ENCODE results near the gene GPR61. TPM values are rescaled to one million over a fixed set of nuclear protein-coding genes. Genes with fewer than 3 reads are reported as not detected.

GPR61 gene
- total and polyA plus RNA-seq, 5 donors from 2014 or later, result 0.20 to 0.43 (median 0.43) TPM; not detected in 2

DNA sequence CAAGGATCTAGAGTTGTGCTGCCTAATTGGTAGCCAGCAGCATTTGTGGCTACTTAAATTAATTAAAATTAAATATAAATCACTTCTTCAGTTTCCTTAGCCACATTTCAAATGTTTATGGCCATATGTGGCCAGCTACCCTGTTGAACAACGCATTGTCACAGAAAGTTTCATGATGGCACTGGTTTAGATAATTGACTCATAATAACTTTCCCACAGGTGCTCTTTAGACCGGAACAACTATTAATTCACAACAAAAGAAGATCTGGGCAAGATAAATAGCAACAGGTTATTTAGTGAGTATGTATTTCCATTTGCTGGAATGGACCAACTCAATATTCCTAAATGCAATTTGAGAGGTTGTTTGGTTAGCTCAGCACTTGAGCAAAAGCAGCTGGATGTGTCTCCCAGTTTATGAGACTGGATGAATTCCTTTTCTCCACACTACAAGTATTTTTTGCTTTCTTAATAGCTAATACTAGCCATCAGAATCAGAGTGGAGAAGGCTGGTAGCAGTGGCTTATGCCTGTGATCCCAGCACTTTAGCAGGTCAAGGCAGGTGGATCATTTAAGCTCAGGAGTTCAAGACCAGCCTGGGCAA lies 26.5 kb upstream of the GPR61 start:
- Mint-ChIP-seq H3K4me1 (peaks cover 7 to 33% (median 20%) of the 10 kb centered on the region in 4 donors), H3K27ac (no peak overlapping the region), H3K27me3 (peaks cover 24% of the 10 kb centered on the region), H3K36me3 (peaks cover 2% of the 10 kb centered on the region), H3K4me3 (no peak overlapping the region), H3K9me3 (peaks cover 0 to 2% (median 0%) of the 10 kb centered on the region in 7 donors)
- Histone ChIP-seq H3K27me3 (ENCODE audit: control insufficient read depth, insufficient read depth, low read length) (no peaks in the 10 kb centered on the region), H3K4me1 (ENCODE audit: control insufficient read depth, insufficient read depth, low read length, poor library complexity, severe bottlenecking) (peaks cover 18% of the 10 kb centered on the region), H3K36me3 (ENCODE audit: control insufficient read depth, insufficient read depth, low read length) (peaks cover under 1% of the 10 kb centered on the region), H3K4me3 (ENCODE audit: low read depth, low read length) (no peak overlapping the region), H3K27ac (ENCODE audit: insufficient read depth, low read length, poor library complexity, severe bottlenecking) (no peak overlapping the region), H3K9me3 (ENCODE audit: control insufficient read depth in 2 of 2, low read length in 2 of 2) (no peaks in the 10 kb centered on the region)
- no peak for DNase-seq
- ATAC-seq (ENCODE audit: low read depth in 2 of 2), result no peak

GRCh38 chr1:109514846-109515245 lies 24.8 kb upstream of the GPR61 start:
- no peaks in the 10 kb centered on the region for H3K27me3 ChIP-seq (ENCODE audit: control insufficient read depth, insufficient read depth, low read length)
- DNase-seq, result no peak
- Mint-ChIP-seq H3K9me3 (peaks cover 0 to 2% (median 0%) of the 10 kb centered on the region in 7 donors), H3K4me1 (peaks cover 6 to 21% (median 13%) of the 10 kb centered on the region in 4 donors), H3K36me3 (no peaks in the 10 kb centered on the region), H3K27ac (peak overlapping the region in 1 of 3 donors; percentile 70), H3K4me3 (no peak overlapping the region), H3K27me3 (peaks cover 20% of the 10 kb centered on the region)
- H3K27ac ChIP-seq (ENCODE audit: insufficient read depth, low read length, poor library complexity, severe bottlenecking), result no peak overlapping the region
- no peak for ATAC-seq (ENCODE audit: low read depth in 2 of 2)
- no peaks in the 10 kb centered on the region for H3K36me3 ChIP-seq (ENCODE audit: control insufficient read depth, insufficient read depth, low read length)
- H3K4me3 ChIP-seq (ENCODE audit: low read depth, low read length), result no peak overlapping the region
- peaks cover 7% of the 10 kb centered on the region for H3K4me1 ChIP-seq (ENCODE audit: control insufficient read depth, insufficient read depth, low read length, poor library complexity, severe bottlenecking)
- H3K9me3 ChIP-seq (ENCODE audit: control insufficient read depth in 2 of 2, low read length in 2 of 2), result no peaks in the 10 kb centered on the region

DNA sequence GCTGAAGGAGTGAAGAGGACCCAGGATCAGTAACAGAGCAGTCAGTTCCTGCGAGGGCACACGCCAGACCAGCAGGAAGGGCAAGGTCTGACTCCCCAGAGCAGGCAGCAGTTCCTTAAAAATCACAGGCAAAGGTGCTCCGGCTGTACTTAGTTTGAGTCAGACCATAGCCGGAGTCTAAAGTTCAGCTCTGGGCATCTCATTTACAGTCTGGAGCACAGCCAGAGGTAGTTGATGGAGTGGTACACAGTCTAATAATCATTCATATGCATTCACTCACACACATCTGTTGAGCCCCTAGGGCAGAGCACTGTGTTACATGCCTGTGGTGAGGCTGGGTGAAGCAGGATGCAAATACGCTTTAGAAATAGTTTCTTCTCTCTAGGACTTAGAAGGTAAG lies 22.8 kb upstream of the GPR61 start:
- DNase-seq (no peak), ATAC-seq (ENCODE audit: low read depth in 2 of 2) (no peak)
- Mint-ChIP-seq H3K9me3 (peaks cover 0 to 2% (median 0%) of the 10 kb centered on the region in 7 donors), H3K27me3 (peaks cover 6% of the 10 kb centered on the region), H3K4me3 (no peak overlapping the region), H3K4me1 (peaks cover 0 to 3% (median 1%) of the 10 kb centered on the region in 4 donors), H3K36me3 (no peaks in the 10 kb centered on the region), H3K27ac (no peak overlapping the region)
- H3K4me1 ChIP-seq (ENCODE audit: control insufficient read depth, insufficient read depth, low read length, poor library complexity, severe bottlenecking), result no peaks in the 10 kb centered on the region
- H3K27ac ChIP-seq (ENCODE audit: insufficient read depth, low read length, poor library complexity, severe bottlenecking), result no peak overlapping the region
- no peaks in the 10 kb centered on the region for H3K27me3 ChIP-seq (ENCODE audit: control insufficient read depth, insufficient read depth, low read length)
- no peaks in the 10 kb centered on the region for H3K9me3 ChIP-seq (ENCODE audit: control insufficient read depth in 2 of 2, low read length in 2 of 2)
- H3K36me3 ChIP-seq (ENCODE audit: control insufficient read depth, insufficient read depth, low read length), result no peaks in the 10 kb centered on the region
- H3K4me3 ChIP-seq (ENCODE audit: low read depth, low read length), result no peak overlapping the region

- no peaks in the 10 kb centered on the region for H3K9me3 ChIP-seq (ENCODE audit: control insufficient read depth in 2 of 2, low read length in 2 of 2)
- H3K27me3 ChIP-seq (ENCODE audit: control insufficient read depth, insufficient read depth, low read length), result no peaks in the 10 kb centered on the region
- Mint-ChIP-seq H3K36me3 (no peaks in the 10 kb centered on the region), H3K4me1 (peaks cover 0 to 3% (median 0%) of the 10 kb centered on the region in 4 donors), H3K4me3 (no peak overlapping the region), H3K27me3 (peaks cover 8% of the 10 kb centered on the region), H3K9me3 (peaks cover 0 to 2% (median 0%) of the 10 kb centered on the region in 7 donors), H3K27ac (no peak overlapping the region)
- H3K36me3 ChIP-seq (ENCODE audit: control insufficient read depth, insufficient read depth, low read length), result no peaks in the 10 kb centered on the region
- DNase-seq (no peak), ATAC-seq (ENCODE audit: low read depth in 2 of 2) (no peak)
- H3K4me1 ChIP-seq (ENCODE audit: control insufficient read depth, insufficient read depth, low read length, poor library complexity, severe bottlenecking), result no peaks in the 10 kb centered on the region
- H3K4me3 ChIP-seq (ENCODE audit: low read depth, low read length), result no peak overlapping the region
- no peak overlapping the region for H3K27ac ChIP-seq (ENCODE audit: insufficient read depth, low read length, poor library complexity, severe bottlenecking)
These were observed 22.3 kb upstream of the GPR61 start for GRCh38 chr1:109517337-109517736.

- H3K27me3 ChIP-seq (ENCODE audit: control insufficient read depth, insufficient read depth, low read length), result no peaks in the 10 kb centered on the region
- H3K4me3 ChIP-seq (ENCODE audit: low read depth, low read length), result no peak overlapping the region
- Mint-ChIP-seq H3K36me3 (peaks cover 3% of the 10 kb centered on the region), H3K27me3 (peaks cover 8% of the 10 kb centered on the region), H3K27ac (no peak overlapping the region), H3K9me3 (peaks cover 0 to 2% (median 0%) of the 10 kb centered on the region in 7 donors), H3K4me3 (no peak overlapping the region), H3K4me1 (peaks cover 0 to 3% (median 0%) of the 10 kb centered on the region in 4 donors)
- H3K36me3 ChIP-seq (ENCODE audit: control insufficient read depth, insufficient read depth, low read length), result no peaks in the 10 kb centered on the region
- no peak for DNase-seq
- H3K4me1 ChIP-seq (ENCODE audit: control insufficient read depth, insufficient read depth, low read length, poor library complexity, severe bottlenecking), result no peaks in the 10 kb centered on the region
- no peak for ATAC-seq (ENCODE audit: low read depth in 2 of 2)
- H3K9me3 ChIP-seq (ENCODE audit: control insufficient read depth in 2 of 2, low read length in 2 of 2), result no peaks in the 10 kb centered on the region
- no peak overlapping the region for H3K27ac ChIP-seq (ENCODE audit: insufficient read depth, low read length, poor library complexity, severe bottlenecking)
These were observed 18.4 kb upstream of the GPR61 start for GRCh38 chr1:109521002-109521951.

- H3K27me3 ChIP-seq (ENCODE audit: control insufficient read depth, insufficient read depth, low read length), result peaks cover under 1% of the 10 kb centered on the region
- Mint-ChIP-seq H3K27me3 (peaks cover 4% of the 10 kb centered on the region), H3K36me3 (peaks cover 3% of the 10 kb centered on the region)
These were observed 17.6 kb upstream of the GPR61 start for GRCh38 chr1:109522026-109522425.

GRCh38 chr1:109523706-109524105 lies 16.0 kb upstream of the GPR61 start:
- no peaks in the 10 kb centered on the region for H3K9me3 ChIP-seq (ENCODE audit: control insufficient read depth in 2 of 2, low read length in 2 of 2)
- no peak for ATAC-seq (ENCODE audit: low read depth in 2 of 2)
- H3K27me3 Mint-ChIP-seq, result peaks cover 4% of the 10 kb centered on the region
- no peak for DNase-seq
- H3K4me1 Mint-ChIP-seq, result no peaks in the 10 kb centered on the region
- H3K9me3 Mint-ChIP-seq, result no peaks in the 10 kb centered on the region
- no peaks in the 10 kb centered on the region for H3K4me1 ChIP-seq (ENCODE audit: control insufficient read depth, insufficient read depth, low read length, poor library complexity, severe bottlenecking)
- no peaks in the 10 kb centered on the region for H3K36me3 ChIP-seq (ENCODE audit: control insufficient read depth, insufficient read depth, low read length)
- no peak overlapping the region for H3K4me3 ChIP-seq (ENCODE audit: low read depth, low read length)
- H3K27me3 ChIP-seq (ENCODE audit: control insufficient read depth, insufficient read depth, low read length), result peaks cover 6% of the 10 kb centered on the region
- no peak overlapping the region for H3K27ac ChIP-seq (ENCODE audit: insufficient read depth, low read length, poor library complexity, severe bottlenecking)
- H3K27ac Mint-ChIP-seq, result no peak overlapping the region
- H3K36me3 Mint-ChIP-seq, result peaks cover 3% of the 10 kb centered on the region
- no peak overlapping the region for H3K4me3 Mint-ChIP-seq

More at GRCh38 chr1:109522026-109522425, 17.6 kb upstream of the GPR61 start:
- ATAC-seq (ENCODE audit: low read depth in 2 of 2) (no peak), DNase-seq (no peak)
- Histone ChIP-seq H3K9me3 (ENCODE audit: control insufficient read depth in 2 of 2, low read length in 2 of 2) (no peaks in the 10 kb centered on the region), H3K4me1 (ENCODE audit: control insufficient read depth, insufficient read depth, low read length, poor library complexity, severe bottlenecking) (no peaks in the 10 kb centered on the region), H3K27ac (ENCODE audit: insufficient read depth, low read length, poor library complexity, severe bottlenecking) (no peak overlapping the region), H3K4me3 (ENCODE audit: low read depth, low read length) (no peak overlapping the region), H3K36me3 (ENCODE audit: control insufficient read depth, insufficient read depth, low read length) (no peaks in the 10 kb centered on the region)
- no peak overlapping the region for H3K27ac Mint-ChIP-seq
- peaks cover 0 to 2% (median 0%) of the 10 kb centered on the region in 7 donors for H3K9me3 Mint-ChIP-seq
- no peak overlapping the region for H3K4me3 Mint-ChIP-seq
- H3K4me1 Mint-ChIP-seq, result no peaks in the 10 kb centered on the region
